MCF 10A (cell line): Measurements from ENCODE around the gene TRMT61B. TPM values are rescaled to one million over a fixed set of nuclear protein-coding genes. Genes with fewer than 3 reads are reported as not detected.
A peak's percentile ranks its signal among the peaks of the same experiment; 100 is the strongest.

Experiments
- BruUV-seq: library from RNA; stranded (reverse); fragments of 400-500 nt; replicated peaks from 2 replicates; lab custom pipeline; 2021; lab: Mats Ljungman, UMichigan
- CTCF ChIA-PET: fragments of 300-600 bp; sonication (Branson Sonifier 250); formaldehyde crosslinking; extraction: SDS; loops from one replicate; lab custom pipeline; 2021; ENCODE audit warnings: antibody characterized with exemption, inconsistent platforms; lab: Yijun Ruan, JAX
- POLR2A ChIA-PET: fragments of 300-600, 350-650 bp; sonication (Branson Sonifier 250); formaldehyde crosslinking; extraction: SDS; loops from one replicate; lab custom pipeline; 2020; ENCODE audit warnings: antibody characterized with exemption, inconsistent platforms; lab: Yijun Ruan, JAX
- DNase-seq: peaks from one replicate; pipeline ENCODE4 v3.0.0-alpha.2; 2018; ENCODE audit not compliant: unreplicated experiment
- H3K27ac Mint-ChIP-seq: one replicate; pipeline ENCODE4 v1.8.0; 2022; ENCODE audit warnings: mild to moderate bottlenecking, low read depth, mixed read lengths; ENCODE audit not compliant: unreplicated experiment
- H3K27me3 Mint-ChIP-seq: one replicate; pipeline ENCODE4 v1.8.0; 2022; ENCODE audit warnings: mixed read lengths; ENCODE audit not compliant: insufficient read depth, unreplicated experiment
- H3K36me3 Mint-ChIP-seq: one replicate; pipeline ENCODE4 v1.8.0; 2022; ENCODE audit warnings: mild to moderate bottlenecking, moderate library complexity, mixed read lengths; ENCODE audit not compliant: insufficient read depth, unreplicated experiment
- H3K4me1 Mint-ChIP-seq: one replicate; pipeline ENCODE4 v1.8.0; 2022; ENCODE audit warnings: mixed read lengths; ENCODE audit not compliant: insufficient read depth, unreplicated experiment
- H3K4me3 Mint-ChIP-seq: one replicate; pipeline ENCODE4 v1.8.0; 2022; ENCODE audit warnings: mild to moderate bottlenecking, moderate library complexity, mixed read lengths; ENCODE audit not compliant: unreplicated experiment
- H3K9me3 Mint-ChIP-seq: one replicate; pipeline ENCODE4 v1.8.0; 2022; ENCODE audit warnings: mixed read lengths; ENCODE audit not compliant: unreplicated experiment
- CTCF ChIP-seq: fragments of 200-600 bp; IDR thresholded peaks from one replicate; pipeline ENCODE4 v1.8.0; 2022; ENCODE audit warnings: antibody characterized with exemption, mild to moderate bottlenecking; ENCODE audit not compliant: unreplicated experiment
- intact Hi-C: fragments of 100-400 bp; cut with micrococcal nuclease; formaldehyde crosslinking; loops from 2 replicates; pipeline ENCODE4 v1.14.1; 2022
- total RNA-seq: library from RNA; stranded (reverse); gene quantifications from 2 replicates; pipeline ENCODE4 v1.2.3, GENCODE V29; 2022

The TRMT61B gene
- total RNA-seq, 1 experiment from 2014 or later: 10.4 TPM

GRCh38 chr2:28901202-28901601 lies 31.1 kb upstream of the TRMT61B start:
- Mint-ChIP-seq H3K27ac (peak overlapping the region; percentile 33), H3K9me3 (no peaks in the 10 kb centered on the region), H3K36me3 (peaks cover 55% of the 10 kb centered on the region), H3K4me3 (no peak overlapping the region), H3K27me3 (no peaks in the 10 kb centered on the region), H3K4me1 (peaks cover 42% of the 10 kb centered on the region)
- POLR2A ChIA-PET: interaction anchor here (0.9 kb wide), 2 partner anchors 15 to 24 kb away, joined by 3 to 5 read pairs; no protein-coding TSS in a partner anchor
- no TSS peak for BruUV-seq
- no peak for DNase-seq
- intact Hi-C loops: no loop called here
- CTCF ChIA-PET: interaction anchor here (0.6 to 1.1 kb wide), 5 partner anchors 58 to 1369 kb away, joined by 3 to 4 read pairs (median 3); no protein-coding TSS in a partner anchor
- TF ChIP-seq CTCF: no peak

- no peak for TF ChIP-seq CTCF
- no peak overlapping the region for H3K27ac Mint-ChIP-seq
- intact Hi-C loops: loop anchor here (5.0 kb wide), 1 partner anchor 76 kb away; no protein-coding TSS in a partner anchor
- no TSS peak for BruUV-seq
- peaks cover 40% of the 10 kb centered on the region for H3K36me3 Mint-ChIP-seq
- no peaks in the 10 kb centered on the region for H3K27me3 Mint-ChIP-seq
- peak overlapping the region; percentile 88 for H3K4me3 Mint-ChIP-seq
- peaks cover 33% of the 10 kb centered on the region for H3K4me1 Mint-ChIP-seq
- CTCF ChIA-PET: interaction anchor here (0.9 kb wide), 1 partner anchor 16 kb away, joined by 4 read pairs; no protein-coding TSS in a partner anchor
- H3K9me3 Mint-ChIP-seq: no peaks in the 10 kb centered on the region
- POLR2A ChIA-PET: interaction anchor here (6.9 kb wide), 1 partner anchor 28 kb away, joined by 79 read pairs; the partner anchor contains the start of gene TRMT61B
- no peak for DNase-seq
Observed at GRCh38 chr2:28898048-28898447, 27.9 kb upstream of the TRMT61B start.

- intact Hi-C loops: loop anchor here (5.0 kb wide), 1 partner anchor 75 kb away; no protein-coding TSS in a partner anchor
Observed at GRCh38 chr2:28896906-28897305, 26.8 kb upstream of the TRMT61B start.

More at GRCh38 chr2:28896906-28897305, 26.8 kb upstream of the TRMT61B start:
- no peaks in the 10 kb centered on the region for H3K27me3 Mint-ChIP-seq
- no peak for TF ChIP-seq CTCF
- no peaks in the 10 kb centered on the region for H3K9me3 Mint-ChIP-seq
- BruUV-seq: no TSS peak
- DNase-seq: peak; percentile 44
- peaks cover 29% of the 10 kb centered on the region for H3K36me3 Mint-ChIP-seq
- H3K27ac Mint-ChIP-seq: peak overlapping the region; percentile 39
- ChIA-PET CTCF (interaction anchor here (1.3 to 2.1 kb wide), 2 partner anchors 13 to 49 kb away, joined by 4 to 11 read pairs; no protein-coding TSS in a partner anchor), POLR2A (interaction anchor here (0.6 to 6.9 kb wide), 16 partner anchors 8 to 1525 kb away, joined by 3 to 79 read pairs (median 4); partner anchors contain the start of genes PPP1CB, TRMT61B and ZNF513)
- peaks cover 33% of the 10 kb centered on the region for H3K4me1 Mint-ChIP-seq
- H3K4me3 Mint-ChIP-seq: peak overlapping the region; percentile 88
